ENCODE results near the gene TBXA2R. TPM values are rescaled to one million over a fixed set of nuclear protein-coding genes. Genes with fewer than 3 reads are reported as not detected.
A peak's percentile ranks its signal among the peaks of the same experiment; 100 is the strongest.

The TBXA2R gene
- total RNA-seq, result 0.23 and 0.52 TPM in 2 replicates
- long read RNA-seq, result 0 reads

DNA sequence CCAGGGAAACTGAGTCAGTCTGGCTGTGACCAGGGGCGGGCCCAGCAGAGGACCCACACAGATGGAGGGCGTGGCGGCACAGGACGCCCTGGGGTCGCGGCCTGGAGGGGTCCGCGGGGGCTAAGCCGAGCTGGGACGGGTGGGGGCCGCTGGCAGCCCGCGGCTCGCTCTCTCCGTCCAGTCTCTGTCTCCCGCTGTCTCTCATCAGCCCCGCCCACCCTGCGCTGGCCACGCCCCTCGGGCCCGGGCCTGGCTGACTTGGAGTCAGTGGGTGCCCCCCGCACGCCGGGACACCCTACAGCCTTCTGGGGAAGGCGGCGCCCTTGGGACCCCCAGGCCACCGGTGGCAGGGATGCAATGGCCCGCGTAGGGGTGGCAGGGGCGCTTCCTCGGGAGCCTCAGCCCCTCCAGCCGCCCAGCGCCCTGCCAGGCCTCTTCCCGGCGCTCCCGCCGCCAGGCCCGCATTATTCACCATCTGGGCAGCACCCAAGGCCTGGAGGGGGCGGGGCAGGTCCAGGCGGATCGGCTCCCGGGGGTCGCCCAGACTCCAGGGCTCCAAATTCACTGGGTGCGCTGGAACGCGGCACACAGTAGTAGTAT, at the start of gene TBXA2R:
TBXA2R (minus strand) TSS at position 186 of the 600 bp plus-strand sequence. CDS start 6,241 bp downstream, outside the sequence.
- H3K27ac Mint-ChIP-seq (ENCODE audit: unreplicated experiment), result no peak within 1 kb of the TSS
- H3K4me1 Mint-ChIP-seq, result peaks cover 8% of the 10 kb centered on the region
- H3K36me3 Mint-ChIP-seq (ENCODE audit: low read depth), result no peaks in the 10 kb centered on the region
- DNase-seq (ENCODE audit: low read depth, low spot score), result no peak
- H3K9me3 Mint-ChIP-seq, result no peaks in the 10 kb centered on the region
- TF ChIP-seq, protein P1, sequence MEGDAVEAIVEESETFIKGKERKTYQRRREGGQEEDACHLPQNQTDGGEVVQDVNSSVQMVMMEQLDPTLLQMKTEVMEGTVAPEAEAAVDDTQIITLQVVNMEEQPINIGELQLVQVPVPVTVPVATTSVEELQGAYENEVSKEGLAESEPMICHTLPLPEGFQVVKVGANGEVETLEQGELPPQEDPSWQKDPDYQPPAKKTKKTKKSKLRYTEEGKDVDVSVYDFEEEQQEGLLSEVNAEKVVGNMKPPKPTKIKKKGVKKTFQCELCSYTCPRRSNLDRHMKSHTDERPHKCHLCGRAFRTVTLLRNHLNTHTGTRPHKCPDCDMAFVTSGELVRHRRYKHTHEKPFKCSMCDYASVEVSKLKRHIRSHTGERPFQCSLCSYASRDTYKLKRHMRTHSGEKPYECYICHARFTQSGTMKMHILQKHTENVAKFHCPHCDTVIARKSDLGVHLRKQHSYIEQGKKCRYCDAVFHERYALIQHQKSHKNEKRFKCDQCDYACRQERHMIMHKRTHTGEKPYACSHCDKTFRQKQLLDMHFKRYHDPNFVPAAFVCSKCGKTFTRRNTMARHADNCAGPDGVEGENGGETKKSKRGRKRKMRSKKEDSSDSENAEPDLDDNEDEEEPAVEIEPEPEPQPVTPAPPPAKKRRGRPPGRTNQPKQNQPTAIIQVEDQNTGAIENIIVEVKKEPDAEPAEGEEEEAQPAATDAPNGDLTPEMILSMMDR (conservative IDR thresholded peaks at IDR 0.05), result no peak
- no peak within 1 kb of the TSS for H3K4me3 Mint-ChIP-seq
- H3K27me3 Mint-ChIP-seq (ENCODE audit: low read depth), result peaks cover 15% of the 10 kb centered on the region

DNA sequence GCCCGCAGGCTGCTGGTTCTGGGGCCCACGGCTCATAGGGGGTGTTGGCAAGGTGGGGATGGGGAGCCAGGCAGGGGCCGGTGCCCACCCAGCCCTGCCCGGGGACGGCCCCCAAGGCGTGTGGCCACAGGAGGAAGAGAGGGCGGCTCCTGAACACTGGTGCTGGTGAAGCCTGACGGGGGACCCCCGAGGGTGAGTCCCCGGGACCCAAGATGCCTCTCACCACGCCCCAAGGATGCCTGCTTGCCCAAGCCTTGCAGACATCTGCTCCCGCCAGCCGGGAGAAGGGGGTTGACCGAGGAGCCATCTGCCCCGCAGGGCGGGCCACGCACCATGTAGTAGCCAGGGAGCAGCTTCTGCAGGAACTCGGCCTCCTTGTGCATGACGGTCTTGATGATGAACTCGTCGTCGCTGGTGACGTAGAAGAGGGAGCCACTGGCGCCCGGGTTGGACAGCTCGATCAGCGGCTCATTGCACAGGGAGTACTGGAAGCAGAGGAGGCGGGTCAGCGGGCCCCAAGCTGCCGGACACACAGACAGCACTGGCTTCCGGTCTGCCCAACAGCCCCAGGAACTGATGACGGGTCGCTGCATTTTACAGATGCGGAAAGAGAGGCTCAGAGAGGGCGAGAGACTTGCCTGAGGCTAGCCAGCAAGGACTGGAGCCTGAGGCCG, 49.5 kb upstream of the TBXA2R start:
- no peak overlapping the region for H3K4me3 Mint-ChIP-seq
- no peak for DNase-seq (ENCODE audit: low read depth, low spot score)
- TF ChIP-seq, protein P1 (conservative IDR thresholded peaks at IDR 0.05), result no peak
- H3K36me3 Mint-ChIP-seq (ENCODE audit: low read depth), result no peaks in the 10 kb centered on the region
- no peaks in the 10 kb centered on the region for H3K4me1 Mint-ChIP-seq
- no peak overlapping the region for H3K27ac Mint-ChIP-seq (ENCODE audit: unreplicated experiment)
- H3K27me3 Mint-ChIP-seq (ENCODE audit: low read depth), result no peaks in the 10 kb centered on the region
- no peaks in the 10 kb centered on the region for H3K9me3 Mint-ChIP-seq

DNA sequence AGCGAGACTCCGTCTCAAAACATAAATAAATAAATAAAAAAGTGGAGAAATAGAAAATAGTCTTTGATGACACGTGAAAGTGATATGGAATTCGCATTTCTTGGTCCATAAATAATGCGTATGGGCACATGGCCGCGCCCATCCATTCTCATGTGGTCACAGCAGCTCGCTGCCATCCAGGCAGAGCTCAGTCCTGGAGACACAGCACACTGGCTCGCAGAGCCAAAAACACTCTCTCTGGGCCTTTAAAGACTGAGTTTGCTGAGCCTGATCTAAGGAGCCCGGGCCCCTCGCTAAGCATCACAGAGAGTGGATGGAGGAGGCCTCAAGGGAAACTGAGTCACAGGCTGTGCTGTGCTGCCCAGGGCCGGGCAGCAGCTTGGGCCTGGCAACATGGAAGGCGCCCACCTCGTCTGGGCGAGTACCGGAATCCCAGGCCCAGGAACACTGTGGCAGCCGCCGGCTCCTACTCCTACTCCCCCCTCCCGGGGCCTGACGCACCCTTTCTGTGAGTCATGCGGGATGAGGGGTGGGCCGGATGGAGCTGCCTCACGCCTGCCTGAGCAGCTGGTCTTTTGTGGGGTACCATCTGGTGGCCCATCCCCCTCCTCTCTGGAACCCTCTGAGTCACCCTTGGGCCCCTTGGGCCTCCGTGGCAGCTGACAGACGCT, 48.9 kb upstream of the TBXA2R start:
- DNase-seq (ENCODE audit: low read depth, low spot score), result no peak
- H3K27ac Mint-ChIP-seq (ENCODE audit: unreplicated experiment), result no peak overlapping the region
- no peaks in the 10 kb centered on the region for H3K27me3 Mint-ChIP-seq (ENCODE audit: low read depth)
- H3K9me3 Mint-ChIP-seq, result no peaks in the 10 kb centered on the region
- TF ChIP-seq, protein P1 (conservative IDR thresholded peaks at IDR 0.05), result no peak
- no peaks in the 10 kb centered on the region for H3K4me1 Mint-ChIP-seq
- H3K36me3 Mint-ChIP-seq (ENCODE audit: low read depth), result no peaks in the 10 kb centered on the region
- no peak overlapping the region for H3K4me3 Mint-ChIP-seq

DNA sequence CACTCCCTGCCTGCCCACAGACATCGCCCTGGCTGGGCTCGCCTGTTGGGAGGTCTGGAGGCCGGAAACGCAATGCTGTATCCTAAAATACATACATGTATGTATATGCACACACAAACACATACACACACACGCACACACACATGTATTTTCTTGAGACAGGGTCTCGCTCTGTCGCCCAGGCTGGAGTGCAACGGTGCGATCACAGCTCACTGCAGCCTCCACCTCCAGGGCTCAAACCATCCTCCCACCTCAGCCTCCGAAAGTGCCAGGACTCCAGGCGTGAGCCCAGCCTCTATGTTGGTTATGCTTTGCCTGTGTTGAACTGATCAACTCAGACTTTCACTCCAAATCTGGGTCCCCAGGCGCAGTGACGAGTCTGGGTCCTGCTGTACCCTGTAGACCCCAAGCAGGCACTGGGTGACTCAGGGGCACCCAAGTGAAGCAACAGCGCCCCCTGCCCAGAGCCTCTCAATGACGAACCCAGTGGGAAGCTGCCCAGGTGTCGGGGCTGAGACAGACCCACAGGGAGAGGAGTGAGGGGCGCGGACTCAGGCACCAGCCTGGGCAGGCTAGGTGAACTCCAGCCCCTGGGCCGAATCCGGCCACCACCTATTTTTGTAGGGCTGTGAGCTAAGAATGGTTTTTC, 47.3 kb upstream of the TBXA2R start:
- DNase-seq (ENCODE audit: low read depth, low spot score), result no peak
- H3K27me3 Mint-ChIP-seq (ENCODE audit: low read depth), result no peaks in the 10 kb centered on the region
- no peak overlapping the region for H3K4me3 Mint-ChIP-seq
- no peak overlapping the region for H3K27ac Mint-ChIP-seq (ENCODE audit: unreplicated experiment)
- TF ChIP-seq, protein P1 (conservative IDR thresholded peaks at IDR 0.05), result peak; percentile 13
- H3K9me3 Mint-ChIP-seq, result no peaks in the 10 kb centered on the region
- no peaks in the 10 kb centered on the region for H3K4me1 Mint-ChIP-seq
- no peaks in the 10 kb centered on the region for H3K36me3 Mint-ChIP-seq (ENCODE audit: low read depth)

DNA sequence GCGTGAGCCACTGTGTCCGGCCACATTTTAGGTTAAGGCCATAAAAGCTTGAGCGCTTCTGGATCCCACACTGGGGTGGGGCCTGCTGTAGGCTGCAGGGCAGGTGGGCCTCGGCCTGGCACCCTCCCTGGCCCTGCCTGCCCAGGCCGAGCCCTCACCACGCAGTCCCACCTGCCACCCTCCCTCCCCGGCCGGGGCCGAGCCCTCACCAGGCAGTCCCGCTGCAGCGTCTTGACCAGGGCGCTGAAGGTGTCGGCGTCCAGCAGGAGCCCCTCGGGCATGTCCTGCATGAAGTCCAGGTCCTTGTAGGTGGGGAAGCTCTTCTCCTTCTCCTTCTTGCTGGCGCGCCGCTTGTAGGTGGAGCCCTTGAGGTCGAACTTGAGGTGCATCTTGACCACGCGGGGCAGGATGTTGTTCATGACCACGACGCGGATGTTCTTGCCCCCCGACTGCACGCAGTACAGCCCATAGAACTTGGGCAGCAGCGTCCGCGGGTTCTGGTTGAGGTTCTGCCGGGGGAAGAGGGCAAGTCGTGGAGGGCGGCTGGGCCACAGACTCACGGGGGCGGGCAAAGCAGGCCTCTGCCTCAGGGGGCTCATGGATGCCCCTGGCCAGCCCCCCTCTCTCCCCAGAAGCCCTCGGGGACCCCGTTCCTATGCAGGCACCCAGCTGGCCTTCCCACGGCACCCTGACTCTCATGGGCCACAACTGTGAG, 46.6 kb upstream of the TBXA2R start:
- Mint-ChIP-seq H3K27ac (ENCODE audit: unreplicated experiment) (no peak overlapping the region), H3K9me3 (no peaks in the 10 kb centered on the region), H3K36me3 (ENCODE audit: low read depth) (no peaks in the 10 kb centered on the region), H3K4me1 (no peaks in the 10 kb centered on the region), H3K4me3 (no peak overlapping the region), H3K27me3 (ENCODE audit: low read depth) (no peaks in the 10 kb centered on the region)
- no peak for DNase-seq (ENCODE audit: low read depth, low spot score)
- TF ChIP-seq, protein P1 (conservative IDR thresholded peaks at IDR 0.05), result no peak
